ENCODE results near the gene SPHK2.

The SPHK2 gene

GRCh38 chr19:48588670-48589401 lies 30.5 kb upstream of the SPHK2 start:
- H3K27me3 ChIP-seq (ENCODE audit: insufficient read depth, poor library complexity, severe bottlenecking) = no peaks in the 10 kb centered on the region
- DNase-seq (ENCODE audit: low spot score) (peak; percentile 97), ATAC-seq (ENCODE audit: low read depth) (peak; percentile 92)
- TF ChIP-seq CTCF (IDR thresholded peaks at IDR 0.05; ENCODE audit: poor library complexity, severe bottlenecking) = peak; percentile 96
- no peaks in the 10 kb centered on the region for H3K9me3 ChIP-seq (ENCODE audit: severe bottlenecking)
- peak overlapping the region; percentile 27 for H3K27ac ChIP-seq (ENCODE audit: poor library complexity, severe bottlenecking)
- no peaks in the 10 kb centered on the region for H3K36me3 ChIP-seq (ENCODE audit: low read depth)
- no peak overlapping the region for H3K4me3 ChIP-seq (ENCODE audit: severe bottlenecking)
- H3K4me1 ChIP-seq (ENCODE audit: insufficient read depth, poor library complexity, severe bottlenecking) = peaks cover 9% of the 10 kb centered on the region

- no peaks in the 10 kb centered on the region for H3K36me3 ChIP-seq (ENCODE audit: low read depth)
- H3K27me3 ChIP-seq (ENCODE audit: insufficient read depth, poor library complexity, severe bottlenecking) = no peaks in the 10 kb centered on the region
- H3K4me3 ChIP-seq (ENCODE audit: severe bottlenecking) = no peak overlapping the region
- H3K9me3 ChIP-seq (ENCODE audit: severe bottlenecking) = no peaks in the 10 kb centered on the region
- TF ChIP-seq CTCF (IDR thresholded peaks at IDR 0.05; ENCODE audit: poor library complexity, severe bottlenecking) = peak; percentile 14
- peaks cover 7% of the 10 kb centered on the region for H3K4me1 ChIP-seq (ENCODE audit: insufficient read depth, poor library complexity, severe bottlenecking)
- ATAC-seq (ENCODE audit: low read depth) = peak; percentile 37; the same call in 2 of the 3 replicates
- no peak overlapping the region for H3K27ac ChIP-seq (ENCODE audit: poor library complexity, severe bottlenecking)
- DNase-seq (ENCODE audit: low spot score) = no peak
Observed at GRCh38 chr19:48591021-48591420, 28.3 kb upstream of the SPHK2 start.

GRCh38 chr19:48595171-48595570 lies 24.1 kb upstream of the SPHK2 start:
- DNase-seq (ENCODE audit: low spot score) (no peak), ATAC-seq (ENCODE audit: low read depth) (no peak)
- Histone ChIP-seq H3K27me3 (ENCODE audit: insufficient read depth, poor library complexity, severe bottlenecking) (no peaks in the 10 kb centered on the region), H3K9me3 (ENCODE audit: severe bottlenecking) (no peaks in the 10 kb centered on the region), H3K4me3 (ENCODE audit: severe bottlenecking) (no peak overlapping the region), H3K36me3 (ENCODE audit: low read depth) (no peaks in the 10 kb centered on the region), H3K4me1 (ENCODE audit: insufficient read depth, poor library complexity, severe bottlenecking) (no peaks in the 10 kb centered on the region), H3K27ac (ENCODE audit: poor library complexity, severe bottlenecking) (no peak overlapping the region)
- TF ChIP-seq CTCF (IDR thresholded peaks at IDR 0.05; ENCODE audit: poor library complexity, severe bottlenecking) = no peak

- Histone ChIP-seq H3K36me3 (ENCODE audit: low read depth) (no peaks in the 10 kb centered on the region), H3K4me1 (ENCODE audit: insufficient read depth, poor library complexity, severe bottlenecking) (no peaks in the 10 kb centered on the region), H3K9me3 (ENCODE audit: severe bottlenecking) (no peaks in the 10 kb centered on the region), H3K27me3 (ENCODE audit: insufficient read depth, poor library complexity, severe bottlenecking) (no peaks in the 10 kb centered on the region), H3K27ac (ENCODE audit: poor library complexity, severe bottlenecking) (no peak overlapping the region), H3K4me3 (ENCODE audit: severe bottlenecking) (no peak overlapping the region)
- no peak for DNase-seq (ENCODE audit: low spot score)
- no peak for TF ChIP-seq CTCF (IDR thresholded peaks at IDR 0.05; ENCODE audit: poor library complexity, severe bottlenecking)
- ATAC-seq (ENCODE audit: low read depth) = no peak
Observed at GRCh38 chr19:48595833-48596232, 23.5 kb upstream of the SPHK2 start.

GRCh38 chr19:48596237-48596636 lies 23.1 kb upstream of the SPHK2 start:
- DNase-seq (ENCODE audit: low spot score) = no peak
- H3K27me3 ChIP-seq (ENCODE audit: insufficient read depth, poor library complexity, severe bottlenecking) = no peaks in the 10 kb centered on the region
- no peak overlapping the region for H3K4me3 ChIP-seq (ENCODE audit: severe bottlenecking)
- no peaks in the 10 kb centered on the region for H3K4me1 ChIP-seq (ENCODE audit: insufficient read depth, poor library complexity, severe bottlenecking)
- H3K9me3 ChIP-seq (ENCODE audit: severe bottlenecking) = no peaks in the 10 kb centered on the region
- no peak for TF ChIP-seq CTCF (IDR thresholded peaks at IDR 0.05; ENCODE audit: poor library complexity, severe bottlenecking)
- no peaks in the 10 kb centered on the region for H3K36me3 ChIP-seq (ENCODE audit: low read depth)
- ATAC-seq (ENCODE audit: low read depth) = no peak
- no peak overlapping the region for H3K27ac ChIP-seq (ENCODE audit: poor library complexity, severe bottlenecking)
